HG02870 (cell line): Measurements from ENCODE around the gene EREG.
"Not testable (repeated sequence)": the region's sequence is repeated elsewhere in the genome, so short reads cannot be mapped to it uniquely, and the experiment has no call there.

Experiments
- ATAC-seq: cut with Tn5 transposase; IDR thresholded peaks from one replicate; pipeline ENCODE4 v1.9.1; 2021; ENCODE audit warnings: mild to moderate bottlenecking, moderate library complexity; ENCODE audit not compliant: unreplicated experiment

The EREG gene

GRCh38 chr4:74340421-74340820 lies 24.5 kb upstream of the EREG start:
- not testable (repeated sequence) for ATAC-seq

- ATAC-seq: no peak
Measured at GRCh38 chr4:74344031-74344430, 20.9 kb upstream of the EREG start.

GRCh38 chr4:74353858-74354257 lies 11.1 kb upstream of the EREG start:
- no peak for ATAC-seq

GRCh38 chr4:74357965-74358364 lies 7.0 kb upstream of the EREG start:
- ATAC-seq: no peak

- no peak for ATAC-seq
Measured at GRCh38 chr4:74361671-74362070, 3.3 kb upstream of the EREG start.

- no peak for ATAC-seq
Measured at GRCh38 chr4:74362347-74362746, 2.6 kb upstream of the EREG start.

GRCh38 chr4:74364256-74364651 lies 691 bp upstream of the EREG start:
- ATAC-seq: no peak

GRCh38 chr4:74365761-74366160 lies 816 bp downstream of the EREG start:
- no peak for ATAC-seq

- no peak for ATAC-seq
Measured at GRCh38 chr4:74366367-74366911, 1.5 kb downstream of the EREG start.

GRCh38 chr4:74367656-74368290 lies 2.8 kb downstream of the EREG start:
- no peak for ATAC-seq

GRCh38 chr4:74368596-74368995 lies 3.7 kb downstream of the EREG start:
- no peak for ATAC-seq

GRCh38 chr4:74369855-74370254 lies 4.9 kb downstream of the EREG start:
- ATAC-seq: no peak

- ATAC-seq: peak; percentile 91
Measured at GRCh38 chr4:74370912-74371311, 6.0 kb downstream of the EREG start.

GRCh38 chr4:74374128-74374527 lies 9.2 kb downstream of the EREG start:
- no peak for ATAC-seq

GRCh38 chr4:74374561-74375327 lies 9.8 kb downstream of the EREG start:
- ATAC-seq: no peak

GRCh38 chr4:74375824-74376426 lies 11.0 kb downstream of the EREG start:
- no peak for ATAC-seq

- peak; percentile 73 for ATAC-seq
Measured at GRCh38 chr4:74376888-74377483, 12.0 kb downstream of the EREG start.

- no peak for ATAC-seq
Measured at GRCh38 chr4:74377714-74378113, 12.8 kb downstream of the EREG start.

GRCh38 chr4:74378573-74378972 lies 13.6 kb downstream of the EREG start:
- no peak for ATAC-seq

GRCh38 chr4:74379912-74380311 lies 15.0 kb downstream of the EREG start:
- no peak for ATAC-seq

GRCh38 chr4:74385386-74385785 lies 20.4 kb downstream of the EREG start:
- ATAC-seq: no peak
